H9 (cell line): ENCODE results near the gene ZBTB22. TPM values are rescaled to one million over a fixed set of nuclear protein-coding genes. Genes with fewer than 3 reads are reported as not detected.
"Not testable (repeated sequence)": the region's sequence is repeated elsewhere in the genome, so short reads cannot be mapped to it uniquely, and the experiment has no call there.

Experiments
- DNase-seq: peaks from one replicate; pipeline ENCODE4 v3.0.0-alpha.2; 2017
- H2AFZ ChIP-seq: one replicate; pipeline ENCODE4 v1.6.1; 2013; ENCODE audit warnings: mild to moderate bottlenecking, low read length, control low read depth, moderate library complexity
- H2AK5ac ChIP-seq: 2 replicates; pipeline ENCODE4 v1.6.1; 2013; ENCODE audit warnings: low read length, control low read depth, mixed read lengths; ENCODE audit not compliant: insufficient read length
- H2BK120ac ChIP-seq: one replicate; pipeline ENCODE4 v1.6.1; 2013; ENCODE audit warnings: low read depth, mild to moderate bottlenecking, low read length, control low read depth, inconsistent platforms; ENCODE audit not compliant: poor library complexity, severe bottlenecking
- H2BK12ac ChIP-seq: 2 replicates; pipeline ENCODE4 v1.6.1; 2013; ENCODE audit warnings: low read length, control low read depth, mixed read lengths, low read depth; ENCODE audit not compliant: insufficient read length
- H2BK15ac ChIP-seq: 2 replicates; pipeline ENCODE4 v1.6.1; 2013; ENCODE audit warnings: low read depth, low read length, control low read depth
- H2BK20ac ChIP-seq: one replicate; pipeline ENCODE4 v1.6.1; 2013; ENCODE audit warnings: low read depth, mild to moderate bottlenecking, low read length, control low read depth, inconsistent platforms; ENCODE audit not compliant: poor library complexity, severe bottlenecking
- H2BK5ac ChIP-seq: 2 replicates; pipeline ENCODE4 v1.6.1; 2013; ENCODE audit warnings: low read length, control low read depth, mixed read lengths; ENCODE audit not compliant: insufficient read length
- H3K14ac ChIP-seq: 2 replicates; pipeline ENCODE4 v1.6.1; 2013; ENCODE audit warnings: low read length, control low read depth; ENCODE audit not compliant: insufficient read depth
- H3K18ac ChIP-seq: 2 replicates; pipeline ENCODE4 v1.6.1; 2013; ENCODE audit warnings: low read depth, mild to moderate bottlenecking, mixed read lengths, low read length, control low read depth; ENCODE audit not compliant: insufficient read length
- H3K23ac ChIP-seq: 2 replicates; pipeline ENCODE4 v1.6.1; 2013; ENCODE audit warnings: low read length, control low read depth, mixed read lengths, low read depth; ENCODE audit not compliant: insufficient read length
- H3K23me2 ChIP-seq: 2 replicates; pipeline ENCODE4 v1.6.1; 2013; ENCODE audit warnings: low read depth, mild to moderate bottlenecking, mixed read lengths, low read length, control low read depth; ENCODE audit not compliant: insufficient read length, poor library complexity, severe bottlenecking
- H3K27ac ChIP-seq: 2 replicates; pipeline ENCODE4 v1.5.1; 2013; ENCODE audit warnings: low read length, control low read depth, mixed read lengths, low read depth; ENCODE audit not compliant: insufficient read length
- H3K27me3 ChIP-seq: 2 replicates; pipeline ENCODE4 v1.6.1; 2013; ENCODE audit warnings: low read length, control low read depth, inconsistent platforms; ENCODE audit not compliant: insufficient read depth
- H3K4ac ChIP-seq: 2 replicates; pipeline ENCODE4 v1.6.1; 2013; ENCODE audit warnings: low read depth, mild to moderate bottlenecking, control low read depth, inconsistent platforms, low read length, moderate library complexity
- H3K4me1 ChIP-seq: 2 replicates; pipeline ENCODE4 v1.6.1; 2013; ENCODE audit warnings: low read length, control low read depth, inconsistent platforms; ENCODE audit not compliant: insufficient read depth
- H3K4me2 ChIP-seq: 2 replicates; pipeline ENCODE4 v1.6.1; 2013; ENCODE audit warnings: low read length, control low read depth, mixed read lengths; ENCODE audit not compliant: insufficient read length, insufficient read depth
- H3K56ac ChIP-seq: 2 replicates; pipeline ENCODE4 v1.6.1; 2013; ENCODE audit warnings: low read depth, mild to moderate bottlenecking, mixed read lengths, low read length, control low read depth; ENCODE audit not compliant: insufficient read length
- H3K79me1 ChIP-seq: 2 replicates; pipeline ENCODE4 v1.6.1; 2013; ENCODE audit warnings: low read depth, mild to moderate bottlenecking, moderate library complexity, low read length, control low read depth, inconsistent platforms; ENCODE audit not compliant: insufficient read depth, poor library complexity, severe bottlenecking
- H3K79me2 ChIP-seq: 2 replicates; pipeline ENCODE4 v1.6.1; 2013; ENCODE audit warnings: low read length, control low read depth, inconsistent platforms; ENCODE audit not compliant: insufficient read depth
- H3K9ac ChIP-seq: 2 replicates; pipeline ENCODE4 v1.6.1; 2013; ENCODE audit warnings: low read length, control low read depth, mixed read lengths; ENCODE audit not compliant: insufficient read length; ENCODE audit errors: extremely low read depth
- H3K9me3 ChIP-seq: one replicate; pipeline ENCODE4 v1.6.1; 2013; ENCODE audit warnings: low read depth, low read length, inconsistent platforms; ENCODE audit not compliant: control insufficient read depth
- H3T11ph ChIP-seq: one replicate; pipeline ENCODE4 v1.6.1; 2013; ENCODE audit warnings: mild to moderate bottlenecking, low read length, control low read depth, inconsistent platforms
- H4K20me1 ChIP-seq: one replicate; pipeline ENCODE4 v1.6.1; 2013; ENCODE audit not compliant: control insufficient read depth, insufficient read length, insufficient read depth
- H4K5ac ChIP-seq: 2 replicates; pipeline ENCODE4 v1.6.1; 2013; ENCODE audit warnings: low read depth, mild to moderate bottlenecking, mixed read lengths, low read length, control low read depth; ENCODE audit not compliant: insufficient read length
- H4K8ac ChIP-seq: replicated peaks from 2 replicates; pipeline ENCODE4 v1.6.1; 2013; ENCODE audit warnings: low read length, control low read depth, mixed read lengths, low read depth; ENCODE audit not compliant: insufficient read length
- H4K91ac ChIP-seq: 2 replicates; pipeline ENCODE4 v1.6.1; 2013; ENCODE audit warnings: low read depth, mild to moderate bottlenecking, moderate library complexity, mixed read lengths, low read length, control low read depth; ENCODE audit not compliant: insufficient read length
- H3K27ac Mint-ChIP-seq, 3 experiments: 2 replicates in 2 of 3; 3 replicates in 1 of 3; pipeline ENCODE4 v1.8.0; 2020 to 2021; ENCODE audit warnings: mixed read lengths in 3 of 3, mild to moderate bottlenecking in 1 of 3, moderate library complexity in 1 of 3
- H3K27me3 Mint-ChIP-seq: 2 replicates; pipeline ENCODE4 v1.8.0; 2021; ENCODE audit warnings: low read depth, mild to moderate bottlenecking, moderate library complexity, mixed read lengths
- H3K36me3 Mint-ChIP-seq, 3 experiments: 2 replicates in 2 of 3; 3 replicates in 1 of 3; pipeline ENCODE4 v1.8.0; 2020 to 2021; ENCODE audit warnings: low read depth in 3 of 3, mixed read lengths in 3 of 3; ENCODE audit not compliant: insufficient read depth in 1 of 3
- H3K4me1 Mint-ChIP-seq, 2 experiments: 2 replicates each; pipeline ENCODE4 v1.8.0; 2020; ENCODE audit warnings: mixed read lengths in 2 of 2
- H3K4me3 Mint-ChIP-seq, 2 experiments: 2 replicates in 1 of 2; 3 replicates in 1 of 2; pipeline ENCODE4 v1.8.0; 2020 to 2021; ENCODE audit warnings: mild to moderate bottlenecking in 2 of 2, mixed read lengths in 2 of 2, moderate library complexity in 1 of 2
- H3K9me3 Mint-ChIP-seq, 2 experiments: 2 replicates in 1 of 2; 3 replicates in 1 of 2; pipeline ENCODE4 v1.8.0; 2020; ENCODE audit warnings: mild to moderate bottlenecking in 2 of 2, mixed read lengths in 2 of 2, moderate library complexity in 1 of 2
- WGBS: extraction: QIAGEN DNeasy Blood & Tissue Kit; methylation state at CpG from one replicate; pipeline ENCODE4 v1.1.7; 2013; ENCODE audit warnings: missing lambda C conversion rate, low lambda C conversion rate, mixed read lengths; ENCODE audit not compliant: insufficient read length; ENCODE audit errors: extremely low coverage; 5-methylcytosine and 5-hydroxymethylcytosine counted together
- total RNA-seq: library from RNA; stranded (reverse); gene quantifications from 2 replicates; pipeline ENCODE4 v1.2.1, GENCODE V29; 2021
- TF ChIP-seq, protein P1 (sequence below): fragments of 200-600 bp; sonication (generic); conservative IDR thresholded peaks from 3 replicates; pipeline ENCODE4 v1.8.0; 2021; ENCODE audit warnings: antibody characterized with exemption, mild to moderate bottlenecking

Gene ZBTB22
- total RNA-seq, 1 experiment from 2014 or later: 8.1 TPM

- H2BK120ac ChIP-seq: no peak overlapping the region
- H2BK20ac ChIP-seq: no peak overlapping the region
- H2BK15ac ChIP-seq: no peak overlapping the region
- no peak overlapping the region for H3K56ac ChIP-seq
- TF ChIP-seq, protein P1, sequence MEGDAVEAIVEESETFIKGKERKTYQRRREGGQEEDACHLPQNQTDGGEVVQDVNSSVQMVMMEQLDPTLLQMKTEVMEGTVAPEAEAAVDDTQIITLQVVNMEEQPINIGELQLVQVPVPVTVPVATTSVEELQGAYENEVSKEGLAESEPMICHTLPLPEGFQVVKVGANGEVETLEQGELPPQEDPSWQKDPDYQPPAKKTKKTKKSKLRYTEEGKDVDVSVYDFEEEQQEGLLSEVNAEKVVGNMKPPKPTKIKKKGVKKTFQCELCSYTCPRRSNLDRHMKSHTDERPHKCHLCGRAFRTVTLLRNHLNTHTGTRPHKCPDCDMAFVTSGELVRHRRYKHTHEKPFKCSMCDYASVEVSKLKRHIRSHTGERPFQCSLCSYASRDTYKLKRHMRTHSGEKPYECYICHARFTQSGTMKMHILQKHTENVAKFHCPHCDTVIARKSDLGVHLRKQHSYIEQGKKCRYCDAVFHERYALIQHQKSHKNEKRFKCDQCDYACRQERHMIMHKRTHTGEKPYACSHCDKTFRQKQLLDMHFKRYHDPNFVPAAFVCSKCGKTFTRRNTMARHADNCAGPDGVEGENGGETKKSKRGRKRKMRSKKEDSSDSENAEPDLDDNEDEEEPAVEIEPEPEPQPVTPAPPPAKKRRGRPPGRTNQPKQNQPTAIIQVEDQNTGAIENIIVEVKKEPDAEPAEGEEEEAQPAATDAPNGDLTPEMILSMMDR: no peak
- no peak overlapping the region for H3K27ac ChIP-seq
- H4K20me1 ChIP-seq: no peaks in the 10 kb centered on the region
- no peak overlapping the region for H2AFZ ChIP-seq
- no peak for DNase-seq
- no peak overlapping the region for H3K4ac ChIP-seq
- no peak overlapping the region for H3K4me2 ChIP-seq
- H3K23ac ChIP-seq: no peak overlapping the region
- no peak overlapping the region for H3K14ac ChIP-seq
- H3K27ac Mint-ChIP-seq: no peak overlapping the region
- H3K4me1 ChIP-seq: no peaks in the 10 kb centered on the region; the same call in 1 of the 2 replicates
- H3K4me1 Mint-ChIP-seq: peaks cover 29 to 37% of the 10 kb centered on the region in 2 experiments
- no peak overlapping the region for H2AK5ac ChIP-seq
- peaks cover 2% of the 10 kb centered on the region; the same call in 1 of the 2 replicates for H3K27me3 Mint-ChIP-seq
- H2BK12ac ChIP-seq: no peak overlapping the region
- H3K9me3 ChIP-seq: no peaks in the 10 kb centered on the region
- H3K27me3 ChIP-seq: no peaks in the 10 kb centered on the region
- H4K5ac ChIP-seq: no peak overlapping the region
- H4K8ac ChIP-seq: no peak overlapping the region
- no peak overlapping the region for H3K4me3 Mint-ChIP-seq
- H2BK5ac ChIP-seq: no peak overlapping the region
- no peaks in the 10 kb centered on the region for H3K79me2 ChIP-seq
- WGBS: no CpG with 5 or more reads among the region's 3 CpGs
- no peak overlapping the region for H3K9ac ChIP-seq
- H4K91ac ChIP-seq: no peak overlapping the region
- no peak overlapping the region for H3K18ac ChIP-seq
- no peaks in the 10 kb centered on the region for H3K79me1 ChIP-seq
- no peaks in the 10 kb centered on the region for H3K23me2 ChIP-seq
- H3K36me3 Mint-ChIP-seq: no peaks in the 10 kb centered on the region
- H3K9me3 Mint-ChIP-seq: no peaks in the 10 kb centered on the region; a peak in 1 of 5 replicates
- H3T11ph ChIP-seq: no peak overlapping the region
Measured at GRCh38 chr6:33356295-33356694, 38.8 kb upstream of the ZBTB22 start.

DNA sequence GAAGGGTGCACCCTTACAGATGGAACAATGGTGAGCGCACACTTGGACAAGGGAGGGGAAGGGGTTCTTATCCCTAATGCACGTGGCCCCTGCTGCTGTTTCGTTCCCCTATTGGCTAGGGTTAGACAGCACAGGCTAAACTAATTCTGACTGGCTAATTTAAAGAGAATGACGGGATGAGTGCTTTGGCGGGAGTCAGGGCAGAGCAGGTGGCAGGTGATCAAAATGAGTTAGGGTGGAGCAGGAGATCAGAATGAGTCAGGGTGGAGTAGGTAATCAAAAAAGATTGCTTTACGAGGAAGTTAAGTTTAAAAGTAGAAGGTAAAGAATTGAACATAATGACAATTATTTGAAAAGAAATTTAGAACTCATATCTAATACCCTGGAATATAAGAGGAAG is 38.3 kb upstream of the ZBTB22 start:
- not testable (repeated sequence) for H3K9ac ChIP-seq, H2AFZ ChIP-seq, H3K4me2 ChIP-seq, H3K79me2 ChIP-seq, H3T11ph ChIP-seq, H4K8ac ChIP-seq, H4K20me1 ChIP-seq, H2BK20ac ChIP-seq, H2BK12ac ChIP-seq, DNase-seq, H3K23me2 ChIP-seq, H3K4me1 ChIP-seq, H2BK120ac ChIP-seq, H3K14ac ChIP-seq, H4K91ac ChIP-seq, H2BK5ac ChIP-seq, H4K5ac ChIP-seq, H3K23ac ChIP-seq, H3K56ac ChIP-seq, H3K36me3 Mint-ChIP-seq, H3K27me3 ChIP-seq, H3K18ac ChIP-seq, H3K9me3 ChIP-seq, H3K4me3 Mint-ChIP-seq, H2AK5ac ChIP-seq, H3K9me3 Mint-ChIP-seq, H3K79me1 ChIP-seq, H2BK15ac ChIP-seq, H3K27ac ChIP-seq, H3K27me3 Mint-ChIP-seq, H3K4ac ChIP-seq, H3K27ac Mint-ChIP-seq
- peaks cover 29 to 37% of the 10 kb centered on the region in 2 experiments for H3K4me1 Mint-ChIP-seq
- no CpG with 5 or more reads among the region's 6 CpGs for WGBS
